Subcutaneous adipose tissue (tissue), 4 donors: Measurements from ENCODE around the gene HSPB6. TPM values are rescaled to one million over a fixed set of nuclear protein-coding genes. Genes with fewer than 3 reads are reported as not detected.

Experiments used
- total RNA-seq, 4 donors: library from RNA; depleted of rRNA; stranded (reverse); fragments of >200 nt; gene quantifications; one replicate each; pipeline ENCODE4 v1.1.0, GENCODE V29; 2016
- TF ChIP-seq, protein P1 (sequence below): fragments of 450-650 bp; IDR thresholded peaks from one replicate; pipeline ENCODE4 v1.5.1; 2016; ENCODE audit warnings: low read depth, mild to moderate bottlenecking, control low read depth, antibody characterized with exemption, moderate library complexity

HSPB6 gene
- total RNA-seq, 4 donors from 2014 or later: 50.1 to 554 (median 117) TPM

DNA sequence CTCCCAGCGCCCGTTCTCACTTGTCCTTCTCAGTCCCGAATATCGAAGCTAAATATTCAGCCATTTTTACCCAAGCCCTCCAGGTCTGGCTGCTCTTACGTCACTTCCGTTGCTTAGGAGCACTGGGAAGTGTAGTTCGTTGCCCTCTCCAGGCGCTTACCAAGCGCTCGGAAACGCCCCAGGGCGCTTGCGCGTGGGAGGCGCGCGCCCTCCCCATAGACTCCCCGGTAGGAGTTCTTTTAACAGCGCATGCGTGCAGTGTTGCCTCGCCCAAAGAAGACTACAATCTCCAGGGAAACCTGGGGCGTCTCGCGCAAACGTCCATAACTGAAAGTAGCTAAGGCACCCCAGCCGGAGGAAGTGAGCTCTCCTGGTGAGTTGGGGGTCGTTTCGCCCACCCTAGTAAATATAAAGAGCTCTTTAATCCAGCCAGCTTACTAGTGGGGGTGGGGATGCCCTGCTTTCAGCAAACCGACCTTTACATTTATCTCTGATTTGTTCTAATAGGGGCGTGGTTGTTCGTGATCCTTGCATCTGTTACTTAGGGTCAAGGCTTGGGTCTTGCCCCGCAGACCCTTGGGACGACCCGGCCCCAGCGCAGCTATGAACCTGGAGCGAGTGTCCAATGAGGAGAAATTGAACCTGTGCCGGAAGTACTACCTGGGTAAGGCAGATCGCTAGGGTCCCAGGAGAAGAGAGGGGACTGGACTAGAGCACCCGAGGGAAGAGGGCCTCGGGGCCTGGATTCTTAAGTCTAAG is 11.3 kb downstream of the HSPB6 start, which contains the start of the genes PSENEN and U2AF1L4:
Gene PSENEN, plus strand, starts transcription at position 324 of the 759 bp plus-strand sequence. Its CDS starts 280 bp downstream, at position 604.
Gene U2AF1L4, minus strand, starts transcription at position 91 of the 759 bp plus-strand sequence. Its CDS starts 27 bp downstream, at position 64.
- TF ChIP-seq, protein P1, sequence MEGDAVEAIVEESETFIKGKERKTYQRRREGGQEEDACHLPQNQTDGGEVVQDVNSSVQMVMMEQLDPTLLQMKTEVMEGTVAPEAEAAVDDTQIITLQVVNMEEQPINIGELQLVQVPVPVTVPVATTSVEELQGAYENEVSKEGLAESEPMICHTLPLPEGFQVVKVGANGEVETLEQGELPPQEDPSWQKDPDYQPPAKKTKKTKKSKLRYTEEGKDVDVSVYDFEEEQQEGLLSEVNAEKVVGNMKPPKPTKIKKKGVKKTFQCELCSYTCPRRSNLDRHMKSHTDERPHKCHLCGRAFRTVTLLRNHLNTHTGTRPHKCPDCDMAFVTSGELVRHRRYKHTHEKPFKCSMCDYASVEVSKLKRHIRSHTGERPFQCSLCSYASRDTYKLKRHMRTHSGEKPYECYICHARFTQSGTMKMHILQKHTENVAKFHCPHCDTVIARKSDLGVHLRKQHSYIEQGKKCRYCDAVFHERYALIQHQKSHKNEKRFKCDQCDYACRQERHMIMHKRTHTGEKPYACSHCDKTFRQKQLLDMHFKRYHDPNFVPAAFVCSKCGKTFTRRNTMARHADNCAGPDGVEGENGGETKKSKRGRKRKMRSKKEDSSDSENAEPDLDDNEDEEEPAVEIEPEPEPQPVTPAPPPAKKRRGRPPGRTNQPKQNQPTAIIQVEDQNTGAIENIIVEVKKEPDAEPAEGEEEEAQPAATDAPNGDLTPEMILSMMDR: no peak

DNA sequence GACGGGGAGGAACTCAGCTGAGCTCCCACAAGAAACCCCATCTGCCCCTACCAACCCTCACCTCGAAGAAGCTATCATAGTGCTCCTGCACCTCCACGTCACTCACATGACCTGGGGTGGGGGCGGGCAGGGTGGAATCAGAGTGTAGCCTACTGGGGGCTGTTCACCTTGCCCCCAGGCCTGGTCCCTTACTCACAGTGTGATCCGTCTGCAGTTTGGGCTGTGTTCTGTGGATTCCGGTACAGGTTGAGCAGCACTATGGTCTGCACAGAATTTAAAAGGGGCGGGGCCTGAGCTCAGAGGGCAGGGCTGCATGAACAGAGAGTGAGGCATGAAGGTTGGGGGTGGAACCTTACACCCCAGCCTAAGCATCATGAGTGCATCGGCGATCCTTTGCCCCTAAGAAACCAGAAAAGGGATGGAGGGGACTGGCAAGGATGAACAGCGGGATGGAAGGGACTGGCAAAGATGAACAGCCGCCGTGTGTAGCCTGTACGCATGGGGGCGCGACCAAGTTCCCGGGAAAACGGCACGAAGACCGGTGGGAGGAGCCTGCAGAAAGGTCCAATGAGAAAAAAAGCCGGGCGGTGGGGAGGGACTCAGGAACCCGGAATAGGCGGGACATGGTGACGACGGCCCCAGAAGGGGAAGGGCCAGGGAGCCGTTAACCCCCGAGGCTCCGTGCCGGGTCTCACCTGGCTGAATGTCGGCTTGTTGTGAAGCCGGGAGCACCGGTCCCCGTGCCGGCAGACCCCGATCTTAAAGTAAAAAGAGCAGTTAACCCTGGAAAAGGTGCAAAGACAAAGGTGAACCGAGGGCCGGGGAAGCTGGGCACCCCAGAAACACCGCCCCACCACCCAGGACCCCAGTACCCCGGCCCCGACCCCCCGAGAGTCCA is 12.2 kb downstream of the HSPB6 start:
- TF ChIP-seq, protein P1: no peak

DNA sequence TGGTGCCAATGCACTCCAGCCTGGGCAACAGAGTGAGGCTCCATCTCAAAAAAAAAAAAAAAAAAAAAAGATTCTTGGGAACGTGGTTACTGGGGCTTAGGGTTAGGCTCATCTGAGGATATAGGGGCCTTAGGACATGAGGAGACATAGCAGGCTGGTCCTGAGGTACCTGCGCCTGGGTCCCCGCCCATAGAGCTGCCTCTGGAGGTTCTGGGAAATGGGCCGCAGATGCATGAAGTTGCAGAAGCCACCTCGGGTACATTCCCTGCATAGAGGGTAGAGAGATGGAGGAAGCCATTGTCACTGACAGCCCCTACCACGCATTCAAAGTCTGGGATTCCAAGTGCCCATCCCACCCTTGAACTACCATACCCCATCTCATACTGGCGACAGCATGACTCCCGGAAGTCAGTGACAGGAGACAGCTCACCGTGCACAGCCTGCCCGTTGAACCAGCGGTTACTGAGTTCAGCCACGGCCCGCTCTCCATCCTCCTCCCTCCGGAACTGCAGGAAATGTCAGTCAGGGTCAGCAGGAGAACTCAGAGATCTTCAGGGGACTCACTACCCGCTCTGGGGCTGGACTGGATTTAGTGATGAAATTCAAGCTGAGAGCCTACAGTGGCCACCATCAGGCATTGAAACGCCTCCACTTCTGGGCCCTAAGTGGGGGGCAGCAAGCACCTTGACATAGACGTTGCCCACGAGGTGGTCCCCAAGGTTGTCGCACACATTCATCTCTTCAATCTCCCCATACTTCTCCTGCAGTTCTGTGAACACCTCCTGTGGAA is 13.0 kb downstream of the HSPB6 start:
- TF ChIP-seq, protein P1: no peak

DNA sequence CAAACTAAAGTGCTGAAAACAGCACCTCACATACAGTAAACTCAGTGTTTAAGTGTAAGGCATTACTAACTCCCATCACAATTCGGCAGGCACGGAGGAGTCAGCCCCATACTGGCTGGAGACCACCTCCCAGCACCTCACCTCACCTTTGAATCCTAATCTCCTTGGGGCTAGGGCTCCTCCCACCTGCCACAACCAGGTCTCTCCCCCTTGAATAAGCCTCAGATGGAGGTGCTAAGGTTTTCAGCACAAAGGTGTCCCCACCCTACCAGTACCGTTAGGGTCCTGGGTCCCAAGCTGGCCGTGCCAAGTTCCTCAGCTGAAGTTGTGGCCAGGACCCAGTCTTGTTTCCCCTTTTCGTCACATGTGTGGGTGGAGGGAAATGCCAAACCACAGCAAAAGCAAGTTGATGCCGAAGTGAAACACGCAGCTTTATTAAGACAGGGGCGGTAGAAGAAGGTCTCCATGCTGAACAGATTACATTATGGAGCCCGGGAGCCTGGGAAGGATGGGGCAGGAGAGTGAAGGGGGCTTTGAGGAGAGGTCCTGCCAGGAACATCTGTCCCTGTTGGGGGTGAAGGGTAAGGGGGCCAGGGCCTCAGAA is 14.6 kb downstream of the HSPB6 start, which contains the start of gene IGFLR1:
Gene IGFLR1, minus strand, starts transcription at position 332 of the 604 bp plus-strand sequence. CDS start 1,272 bp downstream, outside the sequence.
- TF ChIP-seq, protein P1: no peak

DNA sequence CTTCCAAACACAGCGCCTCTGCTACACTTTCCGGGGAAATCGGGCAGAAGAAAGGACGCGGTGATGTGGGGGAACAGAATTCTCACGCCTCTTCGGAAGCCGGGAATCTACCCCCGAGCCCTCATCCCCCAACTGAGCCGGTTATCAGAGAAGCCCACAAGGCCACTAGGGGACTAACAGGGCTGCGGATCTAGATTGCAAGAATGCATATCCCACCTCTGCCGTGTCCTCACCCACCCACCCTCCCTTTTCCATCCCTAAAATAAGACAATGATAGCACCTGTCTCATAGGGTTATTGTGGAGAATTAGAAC is 15.7 kb downstream of the HSPB6 start:
- TF ChIP-seq, protein P1: no peak

DNA sequence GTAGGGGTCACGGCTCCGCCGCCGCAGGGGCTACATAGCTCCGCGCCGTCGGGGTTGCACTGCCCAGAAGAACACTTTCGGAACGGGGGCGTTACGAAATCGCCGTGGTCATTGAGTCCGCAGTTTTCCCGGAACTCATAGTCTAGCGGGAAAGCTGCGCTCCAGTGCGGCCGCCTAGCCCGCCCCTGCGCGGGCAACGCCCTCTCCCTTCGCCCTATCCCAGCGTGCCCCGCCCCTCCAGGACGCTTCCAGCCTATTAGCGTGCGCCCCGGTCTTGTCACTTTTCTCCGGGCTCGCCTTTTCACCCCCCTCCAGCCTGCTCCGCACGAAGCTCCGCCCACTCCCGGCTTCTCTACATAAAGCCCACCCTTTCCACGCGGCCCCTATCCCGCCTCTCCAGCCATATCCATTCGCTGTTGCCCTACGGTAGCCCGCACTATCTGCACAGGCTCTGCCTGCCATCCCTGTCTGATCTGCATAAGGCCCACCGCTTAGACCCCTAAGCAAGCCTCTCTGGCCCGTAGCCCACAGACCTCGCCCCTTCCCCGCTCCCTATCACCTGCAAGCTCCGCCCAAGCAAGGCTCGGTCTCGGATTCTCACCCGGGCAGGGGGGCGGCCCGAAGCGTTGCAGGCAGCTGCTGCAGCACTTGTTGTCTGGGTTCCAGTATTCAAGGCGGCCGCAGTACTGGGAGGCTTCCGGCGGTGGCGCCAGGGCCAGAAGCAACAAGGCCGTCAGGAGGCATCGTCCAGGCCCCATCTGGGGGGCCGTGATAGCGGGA is 16.2 kb downstream of the HSPB6 start:
- TF ChIP-seq, protein P1: no peak
